Astrocyte (in vitro differentiated cells and primary cell): Measurements from ENCODE around the gene LSM14B.

Experiments
- CTCF ChIP-seq: IDR thresholded peaks from 2 replicates; pipeline ENCODE4 v1.5.1; 2011; ENCODE audit warnings: low read depth, mild to moderate bottlenecking, inconsistent platforms, low read length, moderate library complexity; ENCODE audit not compliant: insufficient read depth
- EZH2 ChIP-seq: IDR thresholded peaks from 2 replicates; pipeline ENCODE4 v1.6.1; 2012; ENCODE audit warnings: mild to moderate bottlenecking, low read length, inconsistent platforms; ENCODE audit not compliant: insufficient read depth

- TF ChIP-seq CTCF (no peak), EZH2 (no peak)
Observed at GRCh38 chr20:62159839-62160238, 37.6 kb downstream of the LSM14B start.
